Measurements from ENCODE around the gene NR1H4.
A peak's percentile ranks its signal among the peaks of the same experiment; 100 is the strongest.
"Not testable (repeated sequence)": the region's sequence is repeated elsewhere in the genome, so short reads cannot be mapped to it uniquely, and the experiment has no call there.

The NR1H4 gene

GRCh38 chr12:100573292-100574186, 99.9 kb downstream of the NR1H4 start, which contains the start of gene GAS2L3:
GAS2L3 (plus strand) TSS chr12:100573684; CDS start chr12:100594905, 21,221 bp downstream.
- DNase-seq, result peak; percentile 79

GRCh38 chr12:100574187-100575074, 100.8 kb downstream of the NR1H4 start:
- no peak for DNase-seq

DNA sequence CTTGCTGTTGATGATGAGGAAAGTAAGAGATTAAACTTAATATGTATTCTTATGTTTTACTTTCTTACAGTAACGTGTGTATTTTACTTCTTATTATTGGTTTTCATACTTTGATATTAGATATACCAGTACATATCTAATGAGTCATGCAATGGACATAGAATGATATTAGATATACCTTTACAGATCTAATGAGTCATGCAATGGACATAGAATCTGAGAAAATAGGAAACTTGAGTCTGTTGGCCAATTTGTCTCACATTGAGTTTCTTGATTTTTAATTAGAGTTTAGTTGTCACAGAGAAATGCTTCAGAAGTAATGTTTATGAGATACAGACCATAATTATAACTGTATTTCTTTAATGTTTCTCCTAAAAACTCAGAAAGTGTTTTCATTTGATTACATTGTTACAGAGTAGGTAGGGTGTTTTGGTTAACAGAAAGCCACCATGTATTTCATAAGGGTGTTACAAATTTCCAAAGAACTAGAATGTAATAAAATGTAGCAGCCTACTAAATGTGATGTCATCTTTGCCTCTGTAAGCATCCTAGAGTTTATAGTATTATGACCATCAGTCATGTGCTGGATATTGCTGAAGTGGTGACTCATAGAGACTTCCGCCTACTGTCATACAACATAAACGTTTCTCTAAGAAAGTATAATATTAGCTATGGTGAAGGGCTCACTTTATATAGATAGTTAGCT, 102.8 kb downstream of the NR1H4 start:
- DNase-seq, result no peak

DNA sequence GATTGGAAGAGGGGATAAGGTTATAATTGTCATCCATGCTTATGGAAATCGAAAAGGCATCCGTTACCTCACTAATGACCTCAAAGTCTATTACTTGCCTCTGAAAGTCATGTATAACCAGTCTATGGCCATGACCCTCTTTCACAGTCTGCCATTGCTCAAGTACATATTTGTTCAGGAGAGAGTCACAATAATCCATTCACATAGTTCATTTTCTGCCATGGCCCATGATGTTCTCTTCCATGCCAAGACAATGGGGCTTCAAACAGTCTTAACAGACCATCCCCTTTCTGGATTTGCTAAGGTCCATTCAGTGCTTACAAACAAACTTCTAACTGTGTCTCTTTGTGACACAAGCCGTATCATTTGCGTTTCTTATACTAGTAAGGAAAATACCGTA, 105.3 kb downstream of the NR1H4 start:
- DNase-seq, result no peak

DNA sequence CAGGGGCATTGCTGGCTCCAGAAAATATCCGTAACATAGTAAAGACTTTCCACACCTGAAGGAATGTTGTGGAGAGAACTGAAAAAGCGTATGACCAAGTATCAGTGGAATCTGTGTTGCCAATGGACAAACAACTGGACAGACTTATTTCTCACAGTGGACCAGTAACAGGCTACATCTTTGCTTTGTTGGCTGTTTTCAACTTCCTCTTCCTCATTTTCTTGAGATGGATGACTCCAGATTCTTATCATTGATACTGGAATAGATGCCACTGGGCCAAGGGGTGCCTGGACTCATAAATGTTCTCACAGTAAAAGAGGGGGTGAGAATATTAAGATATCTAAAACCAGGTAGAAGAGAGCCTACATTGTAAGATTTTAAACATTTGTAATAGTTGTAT, 106.2 kb downstream of the NR1H4 start:
- DNase-seq, result no peak

DNA sequence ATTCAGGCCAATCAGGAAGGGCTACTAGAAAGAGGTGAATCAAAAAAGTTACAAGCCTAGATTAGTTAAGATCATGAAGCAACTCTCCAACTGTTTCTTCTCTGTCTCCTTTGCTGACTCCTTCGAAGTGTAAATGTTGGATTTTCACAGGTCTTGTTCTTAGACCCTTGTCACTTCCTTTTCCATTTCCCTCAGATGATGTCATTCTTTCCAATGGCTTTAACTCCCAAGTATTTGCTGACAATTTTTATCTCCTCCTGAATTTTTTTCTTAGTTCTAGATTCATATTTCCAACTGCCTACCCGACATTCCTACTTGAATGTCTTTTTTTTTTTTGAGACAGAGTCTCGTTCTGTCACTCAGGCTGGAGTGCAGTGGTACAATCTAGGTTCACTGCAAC, 110.6 kb downstream of the NR1H4 start:
- DNase-seq, result no peak

GRCh38 chr12:100591979-100592378, 118.3 kb downstream of the NR1H4 start:
- no peak for DNase-seq

GRCh38 chr12:100593490-100593889, 119.8 kb downstream of the NR1H4 start:
- DNase-seq, result no peak

DNA sequence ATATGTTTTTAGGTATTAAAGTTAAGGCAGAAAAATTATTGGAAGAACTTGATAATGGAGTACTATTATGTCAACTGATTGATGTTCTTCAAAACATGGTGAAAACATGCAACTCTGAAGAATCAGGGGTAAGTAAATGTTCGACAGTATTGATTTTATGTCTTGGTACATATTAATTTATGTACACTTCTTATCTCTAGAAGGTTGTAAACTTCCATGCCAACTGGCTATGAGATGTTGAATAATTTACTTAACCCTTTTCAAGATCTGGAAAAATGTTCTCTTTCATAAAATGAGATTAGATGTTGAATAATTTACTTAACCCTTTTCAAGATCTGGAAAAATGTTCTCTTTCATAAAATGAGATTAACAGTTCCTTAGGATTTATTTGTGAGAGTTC, 128.0 kb downstream of the NR1H4 start:
- DNase-seq, result no peak

DNA sequence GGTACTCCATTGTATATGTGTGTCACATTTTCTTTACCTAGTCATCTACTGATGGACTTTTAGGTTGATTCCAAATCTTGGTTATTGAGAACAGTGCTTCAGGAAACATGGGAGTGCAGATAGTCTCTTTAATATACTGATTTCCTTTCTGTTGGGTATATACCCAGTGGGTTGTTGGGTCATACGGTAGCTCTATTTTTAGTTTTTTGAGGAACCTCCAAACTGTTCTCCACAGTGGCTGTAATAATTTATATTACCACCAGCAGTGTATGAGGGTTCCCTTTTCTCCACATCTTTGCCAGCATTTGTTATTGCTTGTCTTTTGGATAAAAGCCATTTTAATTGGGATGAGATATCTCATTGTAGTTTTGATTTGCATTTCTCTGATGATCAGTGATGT, 129.3 kb downstream of the NR1H4 start:
- not testable (repeated sequence) for DNase-seq

- peak; percentile 26 for DNase-seq
These were observed 135.1 kb downstream of the NR1H4 start for GRCh38 chr12:100608776-100609175.

- DNase-seq, result no peak
These were observed 137.2 kb downstream of the NR1H4 start for GRCh38 chr12:100610666-100611430.

DNA sequence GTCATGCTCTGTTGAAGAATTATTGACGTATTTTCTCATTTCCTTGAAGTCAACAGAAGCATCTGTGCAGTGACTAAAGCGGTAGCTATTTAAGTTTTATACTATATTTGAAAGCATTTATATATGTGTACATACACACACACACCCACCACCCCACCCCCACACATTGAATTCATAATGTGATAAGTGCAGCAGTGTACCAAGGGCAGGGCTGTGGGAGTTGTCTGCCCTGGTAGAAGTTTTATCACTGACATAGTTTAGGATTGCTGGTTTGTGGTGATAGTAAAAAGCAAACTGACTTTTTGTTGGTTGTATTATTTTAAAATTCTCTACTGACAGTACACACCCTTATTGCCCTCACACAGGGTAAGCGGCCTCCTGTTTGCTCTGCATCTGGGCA, 138.9 kb downstream of the NR1H4 start:
- DNase-seq, result no peak
